Tibial artery (tissue), 4 donors: ENCODE results near the gene ZBTB20.

Source experiments
- DNase-seq, 2 donors: peaks; one replicate each; pipeline ENCODE4 v3.0.0-alpha.2; 2019
- H3K27ac ChIP-seq, 2 donors: fragments of 200-600 bp; sonication (generic) in 1 of 2; 1 replicate in 1 of 2; 2 replicates in 1 of 2; pipeline ENCODE4 v1.5.1; 2018 to 2019; ENCODE audit warnings: mild to moderate bottlenecking in 1 of 2
- H3K27me3 ChIP-seq, 2 donors: fragments of 200-600 bp; sonication (generic) in 1 of 2; one replicate each; pipeline versions ENCODE4 v1.5.1 to v1.6.0; 2016 to 2019
- H3K36me3 ChIP-seq, 3 donors: fragments of 200-600 bp; sonication (generic) in 2 of 3; one replicate each; pipeline ENCODE4 v1.5.1; 2016 to 2019; ENCODE audit warnings: mild to moderate bottlenecking in 2 of 3
- H3K4me1 ChIP-seq, 4 donors: fragments of 200-600 bp; sonication (generic) in 2 of 4; 1 replicate in 3 of 4; 2 replicates in 1 of 4; pipeline ENCODE4 v1.5.1; 2016 to 2019
- H3K4me3 ChIP-seq, 2 donors: fragments of 200-600 bp; sonication (generic) in 1 of 2; 1 replicate in 1 of 2; 2 replicates in 1 of 2; pipeline ENCODE4 v1.5.1; 2018 to 2019; ENCODE audit warnings: mild to moderate bottlenecking in 2 of 2
- H3K9me3 ChIP-seq, 3 donors: fragments of 200-600 bp; sonication (generic) in 1 of 3; one replicate each; pipeline ENCODE4 v1.5.1; 2016 to 2019
- CTCF ChIP-seq, 2 experiments: fragments of 200-600 bp in 1 of 2; fragments of 450-650 bp in 1 of 2; IDR thresholded peaks; one replicate each; pipeline ENCODE4 v1.5.1; 2017 to 2019; ENCODE audit warnings: antibody characterized with exemption in 2 of 2, mild to moderate bottlenecking in 1 of 2, moderate library complexity in 1 of 2
- intact Hi-C: fragments of 100-400 bp; cut with DNase I; formaldehyde crosslinking; loops from one replicate; pipeline ENCODE4 v1.15.0; 2023; ENCODE audit warnings: low total_unique reads

ZBTB20 gene

GRCh38 chr3:114796796-114797195 lies 350.3 kb downstream of the ZBTB20 start:
- Histone ChIP-seq H3K4me3 (no peak overlapping the region), H3K27me3 (no peaks in the 10 kb centered on the region), H3K36me3 (peaks cover 0 to 9% (median 0%) of the 10 kb centered on the region in 3 donors), H3K27ac (no peak overlapping the region), H3K4me1 (peaks cover 0 to 4% (median 0%) of the 10 kb centered on the region in 4 donors), H3K9me3 (no peaks in the 10 kb centered on the region)
- no peak for TF ChIP-seq CTCF (IDR thresholded peaks at IDR 0.05)
- no peak for DNase-seq
- intact Hi-C loops = no loop called here

GRCh38 chr3:114794894-114795630 lies 352.0 kb downstream of the ZBTB20 start:
- Histone ChIP-seq H3K27me3 (no peaks in the 10 kb centered on the region), H3K27ac (no peak overlapping the region), H3K4me1 (peaks cover 0 to 4% (median 0%) of the 10 kb centered on the region in 4 donors), H3K36me3 (peaks cover 0 to 6% (median 0%) of the 10 kb centered on the region in 3 donors), H3K4me3 (no peak overlapping the region), H3K9me3 (no peaks in the 10 kb centered on the region)
- DNase-seq = no peak
- intact Hi-C loops = no loop called here
- no peak for TF ChIP-seq CTCF (IDR thresholded peaks at IDR 0.05)

DNA sequence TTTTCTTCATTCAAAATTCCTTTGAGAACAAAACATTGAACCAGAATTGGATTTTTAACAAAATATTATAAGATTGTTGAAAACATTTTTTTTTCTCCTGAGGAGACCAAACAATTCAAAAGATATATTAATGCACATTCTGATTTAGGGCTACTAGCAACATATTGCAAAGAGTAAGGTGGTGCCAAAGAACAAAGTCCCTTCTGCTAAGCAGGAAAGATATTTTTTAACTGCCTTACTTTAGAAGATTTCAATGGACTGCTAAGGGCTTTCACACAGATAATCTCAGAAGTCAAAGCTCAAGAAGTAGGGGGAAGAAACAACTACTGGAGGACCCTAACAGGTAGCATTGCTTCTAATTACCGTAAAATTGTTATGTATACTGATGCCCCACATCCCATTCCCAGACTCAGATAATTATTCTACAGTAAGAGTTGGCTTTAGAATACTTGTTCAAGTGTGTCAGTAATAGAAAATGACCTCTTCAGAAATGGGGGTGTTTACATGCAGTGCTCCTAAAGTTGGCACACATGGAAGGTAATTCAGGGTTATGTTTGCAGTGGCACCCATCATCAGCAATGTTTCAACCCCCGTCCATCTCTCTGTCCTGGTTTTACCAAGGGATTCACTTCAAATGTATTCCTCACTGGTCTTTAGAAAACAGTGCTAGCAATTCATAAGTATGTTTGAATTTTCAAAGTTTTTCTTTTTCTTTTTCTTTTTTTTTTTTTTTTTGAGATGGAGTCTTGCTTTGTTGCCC lies 354.7 kb downstream of the ZBTB20 start:
- DNase-seq = no peak

DNA sequence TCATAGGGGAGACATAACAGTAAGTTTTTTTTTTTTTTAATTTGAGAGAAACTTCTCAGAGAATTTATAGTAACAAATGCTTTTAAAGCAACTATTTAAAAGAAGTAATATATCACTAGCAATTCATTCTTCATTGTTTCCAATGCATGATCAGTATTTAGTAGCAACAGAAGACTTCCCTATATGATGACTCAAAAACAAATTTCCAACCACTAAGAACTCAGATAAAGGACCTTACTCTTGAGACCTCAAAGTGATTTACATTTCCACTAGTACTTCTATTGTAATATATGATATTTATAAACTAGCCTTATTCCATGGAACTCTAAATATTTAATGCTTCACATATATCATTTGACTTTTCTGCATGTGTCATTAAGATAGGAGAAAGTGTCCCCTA lies 356.3 kb downstream of the ZBTB20 start:
- Histone ChIP-seq H3K4me3 (no peak overlapping the region), H3K27me3 (no peaks in the 10 kb centered on the region), H3K36me3 (no peaks in the 10 kb centered on the region), H3K27ac (no peak overlapping the region), H3K4me1 (peaks cover 0 to 4% (median 0%) of the 10 kb centered on the region in 4 donors), H3K9me3 (no peaks in the 10 kb centered on the region)
- intact Hi-C loops = no loop called here
- no peak for TF ChIP-seq CTCF (IDR thresholded peaks at IDR 0.05)
- DNase-seq = no peak

More for the DNA sequence above, 354.7 kb downstream of the ZBTB20 start:
- no peak for TF ChIP-seq CTCF (IDR thresholded peaks at IDR 0.05)
- Histone ChIP-seq H3K4me3 (no peak overlapping the region), H3K4me1 (peaks cover 0 to 4% (median 0%) of the 10 kb centered on the region in 4 donors), H3K36me3 (no peaks in the 10 kb centered on the region), H3K9me3 (no peaks in the 10 kb centered on the region), H3K27ac (no peak overlapping the region), H3K27me3 (no peaks in the 10 kb centered on the region)
- intact Hi-C loops = no loop called here

DNA sequence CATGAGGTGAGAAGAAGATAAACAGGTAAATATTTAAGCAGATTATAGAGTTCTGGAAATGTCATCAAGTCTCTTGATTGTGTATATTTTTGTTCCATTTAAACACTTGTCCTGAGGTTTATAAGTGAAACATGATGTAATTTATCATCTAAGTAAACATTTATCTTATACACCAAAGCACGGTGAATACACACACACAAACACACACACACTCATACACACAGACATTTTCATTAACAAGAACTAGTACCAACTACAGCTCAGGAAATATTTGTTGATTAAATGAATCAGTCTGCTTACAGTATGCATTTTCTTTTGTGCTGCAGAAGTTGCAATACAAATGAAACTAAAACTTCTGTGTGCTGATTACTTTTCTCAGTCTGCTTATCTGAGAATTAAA lies 357.3 kb downstream of the ZBTB20 start:
- DNase-seq = no peak
- intact Hi-C loops = no loop called here
- Histone ChIP-seq H3K9me3 (no peaks in the 10 kb centered on the region), H3K4me1 (peaks cover 0 to 4% (median 0%) of the 10 kb centered on the region in 4 donors), H3K27me3 (no peaks in the 10 kb centered on the region), H3K36me3 (no peaks in the 10 kb centered on the region), H3K4me3 (no peak overlapping the region), H3K27ac (no peak overlapping the region)
- no peak for TF ChIP-seq CTCF (IDR thresholded peaks at IDR 0.05)
